Natural killer cell treated with Interleukin-12 subunit alpha and Interleukin-12 subunit beta and Interleukin-15 and Interleukin-18, amount 100 ng/mL, for 72 hours (primary cell): ENCODE data around the gene GNAQ. TPM values are rescaled to one million over a fixed set of nuclear protein-coding genes. Genes with fewer than 3 reads are reported as not detected.
A peak's percentile ranks its signal among the peaks of the same experiment; 100 is the strongest.

Experiments used
- ATAC-seq, 2 donors: fragments of 150-1000 bp; cut with Tn5 transposase in 1 of 2; sonication (Bioruptor Pico), chemical (Tn5 transposase) in 1 of 2; 2 replicates each; pipeline ENCODE4 v1.10.0; 2021
- DNase-seq: peaks from one replicate; pipeline ENCODE4 v3.0.0; 2022; ENCODE audit warnings: low spot score
- H3K27ac Mint-ChIP-seq, 2 donors: 1 replicate in 1 of 2; 2 replicates in 1 of 2; pipeline ENCODE4 v1.8.0; 2022; ENCODE audit warnings: mixed read lengths in 2 of 2, mild to moderate bottlenecking in 1 of 2, moderate library complexity in 1 of 2
- H3K27me3 Mint-ChIP-seq, 2 donors: 1 replicate in 1 of 2; 2 replicates in 1 of 2; pipeline ENCODE4 v1.8.0; 2022; ENCODE audit warnings: mixed read lengths in 2 of 2
- H3K36me3 Mint-ChIP-seq: one replicate; pipeline ENCODE4 v1.8.0; 2022; ENCODE audit warnings: mixed read lengths
- H3K4me1 Mint-ChIP-seq, 2 donors: 1 replicate in 1 of 2; 2 replicates in 1 of 2; pipeline ENCODE4 v1.8.0; 2022; ENCODE audit warnings: low read depth in 2 of 2, mixed read lengths in 2 of 2, mild to moderate bottlenecking in 1 of 2
- H3K4me3 Mint-ChIP-seq: one replicate; pipeline ENCODE4 v1.8.0; 2022; ENCODE audit warnings: mixed read lengths
- H3K9me3 Mint-ChIP-seq: 2 replicates; pipeline ENCODE4 v1.8.0; 2022; ENCODE audit warnings: mixed read lengths
- total RNA-seq, 2 donors: library from RNA; stranded (reverse); gene quantifications; one replicate each; pipeline ENCODE4 v1.2.3, GENCODE V29; 2022

The GNAQ gene
- total RNA-seq, 2 donors from 2014 or later, result 21.1 to 39.4 TPM

DNA sequence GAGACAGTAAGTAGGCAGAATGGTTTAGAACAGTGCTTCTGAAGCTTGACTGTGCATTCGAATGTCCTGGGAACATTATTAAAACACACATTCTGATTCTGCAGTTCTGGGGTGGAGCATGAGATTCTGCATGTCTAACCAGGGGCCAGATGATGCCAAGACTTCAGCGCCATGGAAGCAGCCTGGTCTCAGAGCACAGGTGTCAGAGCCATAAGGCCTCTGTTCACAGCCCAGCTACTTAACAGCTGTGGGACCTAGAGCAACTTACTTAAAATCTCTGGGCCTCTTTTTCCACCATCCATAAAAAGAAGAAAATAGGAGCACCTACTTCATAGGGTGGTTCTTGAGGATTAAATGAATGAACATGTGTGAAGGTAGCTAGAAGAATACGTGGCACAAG is 84.0 kb downstream of the GNAQ start:
- Mint-ChIP-seq H3K27ac (no peak overlapping the region), H3K36me3 (no peaks in the 10 kb centered on the region), H3K9me3 (no peaks in the 10 kb centered on the region), H3K27me3 (no peaks in the 10 kb centered on the region), H3K4me3 (no peak overlapping the region), H3K4me1 (peaks cover 21 to 34% of the 10 kb centered on the region in 2 donors)
- ATAC-seq (no peak), DNase-seq (no peak)

DNA sequence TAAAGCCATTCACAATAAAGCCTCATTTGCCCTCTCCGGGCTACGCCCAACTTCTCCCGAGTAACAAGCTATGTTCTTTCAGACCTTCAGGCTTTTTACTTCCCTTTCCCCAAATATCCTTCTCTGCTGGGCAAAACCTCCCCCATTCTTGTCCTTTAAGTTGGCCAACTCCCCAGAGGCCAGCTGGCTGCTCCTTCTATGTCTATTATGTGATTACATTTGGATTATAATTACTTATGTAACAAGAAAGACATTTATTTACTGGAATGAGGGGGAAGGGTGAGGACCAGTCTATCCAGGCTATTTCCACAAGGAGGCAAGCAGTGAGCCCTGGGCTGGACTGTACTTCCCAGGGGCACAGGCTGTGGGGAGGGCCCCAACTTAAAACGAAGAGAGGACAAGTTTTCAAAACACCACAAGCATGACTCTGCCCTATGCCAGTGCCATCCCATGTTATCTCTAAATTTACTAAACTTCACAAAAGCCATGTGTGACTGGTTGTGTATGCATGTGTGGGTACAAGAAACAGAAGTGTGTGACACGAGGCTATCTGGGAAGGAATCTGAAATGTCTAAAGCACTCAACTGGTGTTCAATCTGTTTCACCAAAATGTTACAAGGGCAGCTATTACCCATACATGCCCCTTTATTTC is 84.5 kb downstream of the GNAQ start:
- DNase-seq (no peak), ATAC-seq (no peak)
- H3K9me3 Mint-ChIP-seq, result no peaks in the 10 kb centered on the region
- H3K36me3 Mint-ChIP-seq, result no peaks in the 10 kb centered on the region
- no peak overlapping the region for H3K4me3 Mint-ChIP-seq
- H3K4me1 Mint-ChIP-seq, result peaks cover 21 to 34% of the 10 kb centered on the region in 2 donors
- H3K27me3 Mint-ChIP-seq, result no peaks in the 10 kb centered on the region
- no peak overlapping the region for H3K27ac Mint-ChIP-seq

DNA sequence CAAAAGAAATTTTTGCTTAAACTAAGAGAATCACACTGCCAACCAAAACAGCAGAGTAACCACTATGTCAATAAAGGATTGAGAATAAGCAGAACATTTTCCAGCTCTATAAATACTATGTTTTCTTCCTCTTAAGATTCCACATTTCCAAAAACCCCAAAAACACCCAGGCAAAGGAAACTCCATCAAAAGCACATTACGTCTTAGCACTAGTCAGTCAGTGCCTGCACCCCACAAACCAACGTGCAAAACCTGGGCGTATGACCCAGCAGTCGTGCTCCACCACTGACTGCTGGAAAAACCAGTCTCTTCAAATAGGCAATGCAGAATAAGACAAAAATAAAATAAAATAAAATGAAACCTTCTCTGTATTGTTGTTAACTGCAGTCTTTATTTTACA is 85.3 kb downstream of the GNAQ start:
- H3K27ac Mint-ChIP-seq, result peak overlapping the region in 1 of 2 donors; percentile 16
- no peaks in the 10 kb centered on the region for H3K9me3 Mint-ChIP-seq
- DNase-seq (no peak), ATAC-seq (no peak)
- peaks cover 21 to 34% of the 10 kb centered on the region in 2 donors for H3K4me1 Mint-ChIP-seq
- no peaks in the 10 kb centered on the region for H3K36me3 Mint-ChIP-seq
- H3K27me3 Mint-ChIP-seq, result no peaks in the 10 kb centered on the region
- H3K4me3 Mint-ChIP-seq, result no peak overlapping the region

DNA sequence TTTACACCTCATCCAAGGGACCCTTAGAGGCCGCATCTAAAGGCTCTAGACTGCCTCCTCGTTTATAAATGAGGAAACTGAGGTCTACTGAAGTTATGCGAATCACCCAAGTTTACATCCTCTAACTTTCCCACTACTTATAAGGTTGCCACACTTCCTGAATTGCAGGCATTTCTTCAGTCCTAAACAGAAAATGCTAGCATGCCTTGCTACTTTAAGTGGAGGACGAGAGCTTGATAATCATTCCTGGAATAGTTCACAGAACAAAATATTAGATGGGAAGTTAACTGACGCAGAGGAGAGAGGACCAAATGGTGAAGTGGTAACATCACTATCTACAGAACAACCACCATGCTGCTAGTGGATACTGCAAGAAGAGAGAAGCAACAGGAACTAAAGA is 85.8 kb downstream of the GNAQ start:
- Mint-ChIP-seq H3K4me3 (no peak overlapping the region), H3K27me3 (no peaks in the 10 kb centered on the region), H3K4me1 (peaks cover 21 to 34% of the 10 kb centered on the region in 2 donors), H3K9me3 (no peaks in the 10 kb centered on the region), H3K36me3 (no peaks in the 10 kb centered on the region), H3K27ac (peak overlapping the region in 1 of 2 donors; percentile 16)
- no peak for DNase-seq
- ATAC-seq, result no peak

DNA sequence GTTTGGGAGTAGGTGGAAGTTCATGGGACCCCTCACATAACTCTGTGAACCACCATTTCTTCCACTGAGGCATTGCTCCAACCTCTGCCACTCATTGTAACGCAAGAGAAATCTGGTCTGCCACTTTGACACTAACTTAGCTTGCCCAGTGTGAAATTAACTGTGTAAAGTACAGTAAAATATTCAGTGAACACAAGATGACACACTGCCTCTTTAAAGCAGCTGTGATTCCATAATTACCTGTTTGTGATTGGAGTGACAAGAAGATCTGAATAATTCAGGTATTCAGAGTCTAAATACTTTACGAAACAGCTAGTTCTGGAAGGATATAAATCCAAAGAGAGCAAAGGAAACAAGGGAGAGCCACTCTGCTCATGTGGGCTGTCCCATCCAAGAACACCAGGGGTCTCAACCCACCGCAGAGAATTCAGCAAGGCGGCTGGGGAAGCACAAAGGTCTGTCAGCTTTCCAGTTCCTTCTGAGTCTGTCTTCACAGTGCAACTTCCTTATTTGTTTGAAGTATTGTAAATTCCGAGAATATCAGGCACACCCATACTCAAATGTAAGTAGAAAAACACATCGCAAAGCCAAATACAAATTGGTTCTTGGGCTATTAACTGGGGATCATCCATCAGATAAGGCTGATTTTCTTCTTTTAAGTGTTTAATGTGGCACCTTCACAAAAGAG is 86.9 kb downstream of the GNAQ start:
- Mint-ChIP-seq H3K4me3 (peak overlapping the region; percentile 30), H3K4me1 (peaks cover 21 to 25% of the 10 kb centered on the region in 2 donors), H3K36me3 (no peaks in the 10 kb centered on the region), H3K27ac (peak overlapping the region in 1 of 2 donors; percentile 45), H3K27me3 (no peaks in the 10 kb centered on the region), H3K9me3 (no peaks in the 10 kb centered on the region)
- DNase-seq, result no peak
- ATAC-seq, result no peak

DNA sequence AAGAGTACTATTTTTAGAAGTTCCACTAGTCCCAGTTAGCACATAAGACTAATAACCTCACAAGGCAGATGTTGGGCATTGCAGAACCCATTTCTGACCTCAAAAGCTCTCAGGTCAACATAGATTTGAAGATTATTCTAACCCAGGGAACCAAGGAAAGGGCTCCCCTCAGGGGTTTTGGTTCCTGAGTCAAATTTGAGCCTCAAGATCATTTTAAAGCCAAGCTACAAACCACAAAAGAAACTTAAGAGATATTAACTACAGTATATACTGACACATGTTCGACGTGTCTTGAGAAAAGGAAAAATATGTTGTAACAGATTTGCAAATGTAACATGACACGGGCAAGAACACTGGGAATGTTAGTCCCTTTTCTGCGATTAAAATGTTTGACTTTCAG is 88.6 kb downstream of the GNAQ start:
- H3K9me3 Mint-ChIP-seq, result no peaks in the 10 kb centered on the region
- H3K27ac Mint-ChIP-seq, result peak overlapping the region in 1 of 2 donors; percentile 41
- H3K4me1 Mint-ChIP-seq, result peaks cover 24 to 25% of the 10 kb centered on the region in 2 donors
- DNase-seq, result no peak
- no peak overlapping the region for H3K4me3 Mint-ChIP-seq
- H3K36me3 Mint-ChIP-seq, result no peaks in the 10 kb centered on the region
- ATAC-seq, result no peak
- H3K27me3 Mint-ChIP-seq, result no peaks in the 10 kb centered on the region

DNA sequence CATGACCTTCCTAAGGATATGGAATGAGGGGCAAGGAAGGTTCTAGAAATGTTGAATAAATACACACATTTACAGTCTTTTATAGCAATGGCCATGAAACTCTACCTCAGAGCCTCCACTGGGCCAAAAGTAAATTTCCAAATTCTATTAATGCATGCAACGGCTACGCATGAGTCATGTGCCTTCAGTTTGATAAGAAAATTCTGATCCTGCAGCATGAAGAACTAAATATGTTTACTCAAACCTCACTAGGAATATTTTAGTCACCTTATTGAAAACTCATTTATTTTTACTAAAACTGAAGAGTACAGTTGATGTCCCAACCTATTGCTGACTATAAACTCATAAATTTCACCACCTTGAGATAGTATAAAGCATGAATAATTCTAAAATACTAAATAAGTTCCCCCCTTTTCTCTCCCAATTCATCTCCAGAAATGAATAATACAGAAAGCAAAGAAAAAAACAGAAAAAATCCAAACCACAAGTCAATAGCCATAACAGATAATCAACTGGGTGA is 92.4 kb downstream of the GNAQ start:
- Mint-ChIP-seq H3K4me1 (peaks cover 10 to 17% of the 10 kb centered on the region in 2 donors), H3K36me3 (no peaks in the 10 kb centered on the region), H3K27me3 (no peaks in the 10 kb centered on the region), H3K27ac (no peak overlapping the region), H3K9me3 (no peaks in the 10 kb centered on the region), H3K4me3 (no peak overlapping the region)
- DNase-seq (no peak), ATAC-seq (no peak)

DNA sequence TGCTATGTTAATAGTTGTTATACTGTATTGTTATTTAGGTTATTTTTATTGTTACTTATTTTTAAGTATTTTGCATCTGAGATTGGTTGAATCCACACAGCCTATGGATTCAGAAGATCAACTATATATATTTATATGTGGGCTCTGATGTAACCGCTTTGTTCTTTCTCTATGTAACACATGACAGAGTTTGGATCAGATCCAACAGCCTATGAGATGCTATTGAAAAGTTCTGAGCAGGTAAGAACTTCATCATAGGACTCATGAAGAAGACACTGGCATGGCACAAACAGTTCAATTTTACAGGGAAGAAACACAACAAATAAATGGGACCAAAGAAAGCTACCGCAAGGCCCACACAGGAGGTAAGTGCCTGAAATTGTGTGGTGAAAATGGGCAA is 93.4 kb downstream of the GNAQ start:
- H3K27ac Mint-ChIP-seq, result no peak overlapping the region

DNA sequence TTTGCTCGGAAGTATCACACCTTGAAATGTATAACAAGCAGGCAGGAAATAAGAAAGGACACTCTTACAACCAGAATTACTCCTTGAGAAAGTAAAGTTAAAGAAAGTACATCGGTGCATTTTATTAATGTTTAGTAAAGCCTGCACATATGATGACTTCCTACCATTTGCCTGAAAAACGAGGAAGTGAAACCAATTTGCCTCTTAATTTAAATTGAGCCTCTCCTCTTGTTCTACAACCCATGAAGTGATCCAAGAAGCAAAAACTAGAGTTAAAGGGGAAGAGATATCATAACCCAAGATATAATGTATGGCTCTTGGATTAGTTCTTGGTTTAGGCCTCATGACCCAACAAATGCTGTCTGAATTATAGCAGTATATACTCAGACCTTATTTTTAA is 95.6 kb downstream of the GNAQ start:
- H3K4me3 Mint-ChIP-seq, result no peak overlapping the region
- H3K27me3 Mint-ChIP-seq, result no peaks in the 10 kb centered on the region
- no peaks in the 10 kb centered on the region for H3K36me3 Mint-ChIP-seq
- no peaks in the 10 kb centered on the region for H3K9me3 Mint-ChIP-seq
- H3K4me1 Mint-ChIP-seq, result peaks cover 9 to 18% of the 10 kb centered on the region in 2 donors
- no peak overlapping the region for H3K27ac Mint-ChIP-seq
- no peak for DNase-seq
- ATAC-seq, result no peak

More for the DNA sequence above, 93.4 kb downstream of the GNAQ start:
- no peaks in the 10 kb centered on the region for H3K9me3 Mint-ChIP-seq
- no peak overlapping the region for H3K4me3 Mint-ChIP-seq
- no peak for DNase-seq
- no peaks in the 10 kb centered on the region for H3K27me3 Mint-ChIP-seq
- ATAC-seq, result no peak
- H3K4me1 Mint-ChIP-seq, result peaks cover 9 to 13% of the 10 kb centered on the region in 2 donors
- no peaks in the 10 kb centered on the region for H3K36me3 Mint-ChIP-seq

DNA sequence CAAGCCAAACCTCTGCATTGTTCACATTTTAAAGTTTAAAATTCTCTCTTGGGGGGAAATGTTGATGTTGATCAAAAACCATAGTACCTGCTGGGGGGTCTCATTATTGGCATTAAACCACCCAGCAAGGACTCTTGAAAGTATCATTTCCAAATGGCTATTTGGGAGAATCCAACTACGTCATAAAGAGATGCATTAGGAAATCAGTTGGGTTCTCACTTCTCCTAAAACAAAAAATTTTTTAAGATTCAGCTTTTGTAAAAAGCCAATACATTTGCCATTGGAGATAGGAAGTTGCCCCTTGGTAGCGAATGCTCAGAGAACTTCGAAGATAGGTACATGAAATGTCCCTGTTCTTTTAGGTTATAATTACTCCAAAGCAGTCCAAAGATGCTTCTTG is 96.4 kb downstream of the GNAQ start:
- H3K9me3 Mint-ChIP-seq, result no peaks in the 10 kb centered on the region
- DNase-seq, result no peak
- H3K36me3 Mint-ChIP-seq, result no peaks in the 10 kb centered on the region
- peaks cover 9 to 18% of the 10 kb centered on the region in 2 donors for H3K4me1 Mint-ChIP-seq
- no peaks in the 10 kb centered on the region for H3K27me3 Mint-ChIP-seq
- no peak overlapping the region for H3K4me3 Mint-ChIP-seq
- H3K27ac Mint-ChIP-seq, result no peak overlapping the region
- ATAC-seq, result no peak

DNA sequence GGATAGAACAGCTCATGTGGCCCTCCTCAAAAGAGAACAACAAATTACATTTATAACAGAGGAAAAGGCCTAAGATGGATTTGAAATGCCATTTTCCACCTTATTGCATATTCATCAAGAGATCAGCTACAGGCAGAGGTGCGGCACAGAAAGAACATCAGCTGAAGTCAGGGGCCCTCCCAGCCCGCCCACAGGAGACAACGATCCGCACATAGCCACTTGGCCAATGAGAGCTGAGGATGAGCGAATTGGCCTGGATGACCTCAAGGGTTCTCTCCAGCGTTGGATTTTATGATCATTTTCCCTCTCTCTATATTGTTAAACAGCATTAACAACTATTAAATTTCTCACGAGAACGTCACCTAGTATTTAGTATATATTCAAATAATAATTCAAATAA is 97.6 kb downstream of the GNAQ start:
- no peak for DNase-seq
- H3K27ac Mint-ChIP-seq, result no peak overlapping the region
- no peaks in the 10 kb centered on the region for H3K9me3 Mint-ChIP-seq
- peaks cover 9 to 18% of the 10 kb centered on the region in 2 donors for H3K4me1 Mint-ChIP-seq
- H3K27me3 Mint-ChIP-seq, result no peaks in the 10 kb centered on the region
- no peaks in the 10 kb centered on the region for H3K36me3 Mint-ChIP-seq
- no peak overlapping the region for H3K4me3 Mint-ChIP-seq
- no peak for ATAC-seq

DNA sequence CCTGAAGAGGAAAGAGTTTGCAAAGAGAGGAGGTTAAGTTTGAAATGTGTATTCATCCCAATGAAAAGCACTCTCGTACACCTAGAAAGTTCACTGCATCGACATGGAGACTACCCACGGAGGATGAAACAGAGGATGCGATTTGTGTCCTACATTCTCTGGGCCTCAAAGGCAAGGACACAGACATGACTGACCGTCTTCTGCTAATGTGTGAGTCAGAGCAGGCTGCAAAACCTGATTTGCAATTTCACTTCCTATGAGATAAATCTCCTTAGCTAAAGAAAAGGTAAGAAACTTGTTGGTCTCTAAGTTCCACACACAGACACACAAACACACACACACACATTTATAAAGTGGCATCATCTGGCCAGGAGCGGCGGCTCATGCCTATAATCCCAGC is 98.6 kb downstream of the GNAQ start:
- Mint-ChIP-seq H3K27me3 (no peaks in the 10 kb centered on the region), H3K4me3 (no peak overlapping the region), H3K27ac (no peak overlapping the region), H3K4me1 (peaks cover 9 to 15% of the 10 kb centered on the region in 2 donors), H3K36me3 (no peaks in the 10 kb centered on the region), H3K9me3 (no peaks in the 10 kb centered on the region)
- ATAC-seq, result no peak
- no peak for DNase-seq

DNA sequence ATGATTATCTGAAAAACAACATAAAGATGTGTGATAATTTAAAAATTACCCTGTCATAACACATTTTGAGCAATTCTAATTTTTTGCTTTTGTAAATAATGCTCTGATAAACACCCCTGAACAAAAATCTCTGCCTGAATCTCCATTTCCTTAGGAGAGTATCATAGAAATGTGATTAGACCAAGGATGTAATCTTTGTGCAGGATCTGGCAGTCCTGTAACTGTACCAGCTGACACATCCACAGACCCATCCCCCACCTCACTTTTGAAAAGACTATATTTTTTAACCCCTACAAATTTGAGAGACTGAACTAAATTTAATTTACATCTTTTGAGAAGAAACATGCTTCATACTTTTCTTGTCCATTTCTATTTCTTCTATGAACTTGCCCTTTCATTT is 101.7 kb downstream of the GNAQ start:
- Mint-ChIP-seq H3K4me3 (no peak overlapping the region), H3K9me3 (no peaks in the 10 kb centered on the region), H3K36me3 (no peaks in the 10 kb centered on the region), H3K4me1 (peaks cover 9 to 22% of the 10 kb centered on the region in 2 donors), H3K27me3 (no peaks in the 10 kb centered on the region), H3K27ac (no peak overlapping the region)
- ATAC-seq, result no peak
- DNase-seq, result no peak

DNA sequence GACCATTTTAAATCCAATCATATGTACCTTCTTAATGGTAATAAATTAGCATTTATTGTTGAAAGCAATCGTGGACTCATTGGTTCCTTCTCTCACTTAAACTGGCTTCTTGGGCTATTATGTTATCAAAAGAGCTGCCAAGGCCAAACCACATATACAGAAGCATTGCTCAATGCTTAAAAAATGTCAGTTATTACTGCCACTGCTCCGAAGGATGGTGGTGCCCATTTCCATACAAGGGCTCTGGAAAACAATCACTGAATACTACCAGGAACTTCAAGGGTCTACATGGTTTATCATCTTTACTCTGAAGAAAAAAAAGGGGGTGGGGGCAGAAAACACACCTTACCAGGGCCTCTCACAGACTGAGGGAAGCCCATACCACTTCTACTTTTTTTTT is 104.3 kb downstream of the GNAQ start:
- Mint-ChIP-seq H3K27ac (peak overlapping the region; percentile 17 to 59), H3K27me3 (no peaks in the 10 kb centered on the region), H3K4me3 (peak overlapping the region; percentile 11), H3K4me1 (peaks cover 9 to 19% of the 10 kb centered on the region in 2 donors), H3K9me3 (no peaks in the 10 kb centered on the region), H3K36me3 (no peaks in the 10 kb centered on the region)
- DNase-seq (no peak), ATAC-seq (no peak)
